AG09309 (cell line): Measurements from ENCODE around the gene MED22.

ENCODE experiments used
- DNase-seq: peaks from one replicate; pipeline ENCODE4 v3.0.0-alpha.2; 2010; ENCODE audit warnings: low read depth
- H3K4me3 ChIP-seq: 2 replicates; pipeline ENCODE4 v1.5.1; 2011; ENCODE audit warnings: mild to moderate bottlenecking, low read depth, low read length, moderate library complexity; ENCODE audit not compliant: control insufficient read depth
- CTCF ChIP-seq: IDR thresholded peaks from 2 replicates; pipeline ENCODE4 v1.5.1; 2011; ENCODE audit warnings: mild to moderate bottlenecking, low read depth, low read length, inconsistent platforms; ENCODE audit not compliant: insufficient read depth, control insufficient read depth; ENCODE audit errors: missing control alignments

MED22 gene

GRCh38 chr9:133309608-133310007 is 38.3 kb downstream of the MED22 start:
- TF ChIP-seq CTCF, result no peak
- no peak for DNase-seq
- H3K4me3 ChIP-seq, result no peak overlapping the region

- no peak for DNase-seq
- no peak overlapping the region for H3K4me3 ChIP-seq
- TF ChIP-seq CTCF, result no peak
Measured at GRCh38 chr9:133307301-133307700, 40.6 kb downstream of the MED22 start.

- no peak for TF ChIP-seq CTCF
- DNase-seq, result no peak
- H3K4me3 ChIP-seq, result no peak overlapping the region
Measured at GRCh38 chr9:133306242-133307204, 41.4 kb downstream of the MED22 start.

- no peak for DNase-seq
- TF ChIP-seq CTCF, result no peak
Measured at GRCh38 chr9:133305731-133306130, 42.2 kb downstream of the MED22 start.

GRCh38 chr9:133304477-133305377 is 43.2 kb downstream of the MED22 start:
- TF ChIP-seq CTCF, result no peak
- no peak overlapping the region for H3K4me3 ChIP-seq
- DNase-seq, result no peak

More at GRCh38 chr9:133305731-133306130, 42.2 kb downstream of the MED22 start:
- H3K4me3 ChIP-seq, result no peak overlapping the region

- no peak overlapping the region for H3K4me3 ChIP-seq
- TF ChIP-seq CTCF, result no peak
- DNase-seq, result no peak
Measured at GRCh38 chr9:133304158-133304470, 43.8 kb downstream of the MED22 start.
